GM12892 (cell line): ENCODE measurements around the gene GAS1.

Experiments used
- POLR2A ChIP-seq: IDR thresholded peaks from 2 replicates; pipeline ENCODE4 v1.6.1; 2011; ENCODE audit warnings: low read depth, low read length, control low read depth
- POLR2AphosphoS5 ChIP-seq: IDR thresholded peaks from 2 replicates; pipeline ENCODE4 v1.6.1; 2011; ENCODE audit warnings: low read depth, low read length, control low read depth
- TAF1 ChIP-seq: IDR thresholded peaks from 2 replicates; pipeline ENCODE4 v1.6.1; 2011; ENCODE audit warnings: low read depth, mild to moderate bottlenecking, control low read depth, low read length, borderline replicate concordance

DNA sequence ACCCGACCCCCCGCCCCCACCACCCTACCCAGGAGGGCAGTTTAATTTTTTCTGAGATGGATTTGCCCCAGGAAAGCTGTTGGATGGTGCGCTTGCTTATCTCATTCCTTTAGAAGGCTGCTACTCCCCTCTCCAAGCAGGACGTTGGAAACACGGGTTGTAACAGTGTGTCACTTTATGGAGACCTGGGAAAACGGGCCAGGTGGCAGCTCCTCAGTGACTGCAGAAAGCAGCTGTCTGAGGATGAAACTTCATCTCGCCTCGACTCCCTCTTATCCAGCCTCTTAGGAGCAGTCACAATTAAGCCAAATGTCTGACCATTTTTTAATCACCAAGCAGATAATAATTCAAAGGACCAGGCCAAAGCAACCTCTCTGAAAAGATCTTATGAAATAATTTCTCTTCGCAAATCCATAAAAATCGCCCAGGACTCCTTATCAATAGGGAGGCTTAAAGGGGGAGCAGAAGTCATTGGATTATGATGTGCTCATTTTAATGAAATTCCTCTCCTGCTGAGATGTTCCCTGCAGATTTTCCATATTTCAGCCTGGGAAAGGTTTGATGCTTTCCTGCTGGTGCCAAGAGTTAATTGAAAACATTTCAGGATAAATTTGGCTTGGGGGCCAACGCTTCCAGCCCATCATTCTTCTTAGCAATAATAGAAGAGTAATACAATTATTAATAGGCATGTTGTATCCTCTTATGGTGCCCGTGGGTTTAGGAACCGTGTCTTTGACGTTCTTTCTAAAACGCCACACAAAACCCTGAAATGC, 26.0 kb downstream of the GAS1 start:
- TF ChIP-seq POLR2A (no peak), TAF1 (no peak), POLR2AphosphoS5 (no peak)
